Measurements from ENCODE around the gene STUB1.

STUB1 gene

GRCh38 chr16:657487-657886, 22.7 kb upstream of the STUB1 start:
- no peaks in the 10 kb centered on the region for H3K9me3 ChIP-seq (ENCODE audit: control insufficient read depth in 2 of 2, low read length in 2 of 2)
- no peak overlapping the region for H3K27ac ChIP-seq (ENCODE audit: low read length)
- no peak overlapping the region for H3K4me3 ChIP-seq (ENCODE audit: low read length in 2 of 2)
- H3K9ac ChIP-seq (ENCODE audit: low read length in 2 of 2) = no peak overlapping the region
- peaks cover 0 to 3% of the 10 kb centered on the region in 2 donors for H3K36me3 ChIP-seq (ENCODE audit: control insufficient read depth in 2 of 2, insufficient read depth in 2 of 2, low read length in 2 of 2)
- peaks cover 19% of the 10 kb centered on the region for H3K4me1 ChIP-seq (ENCODE audit: control insufficient read depth, insufficient read depth, low read length)
- H3K27me3 ChIP-seq (ENCODE audit: control insufficient read depth in 1 of 2, insufficient read depth in 2 of 2, low read length in 2 of 2) = no peaks in the 10 kb centered on the region

DNA sequence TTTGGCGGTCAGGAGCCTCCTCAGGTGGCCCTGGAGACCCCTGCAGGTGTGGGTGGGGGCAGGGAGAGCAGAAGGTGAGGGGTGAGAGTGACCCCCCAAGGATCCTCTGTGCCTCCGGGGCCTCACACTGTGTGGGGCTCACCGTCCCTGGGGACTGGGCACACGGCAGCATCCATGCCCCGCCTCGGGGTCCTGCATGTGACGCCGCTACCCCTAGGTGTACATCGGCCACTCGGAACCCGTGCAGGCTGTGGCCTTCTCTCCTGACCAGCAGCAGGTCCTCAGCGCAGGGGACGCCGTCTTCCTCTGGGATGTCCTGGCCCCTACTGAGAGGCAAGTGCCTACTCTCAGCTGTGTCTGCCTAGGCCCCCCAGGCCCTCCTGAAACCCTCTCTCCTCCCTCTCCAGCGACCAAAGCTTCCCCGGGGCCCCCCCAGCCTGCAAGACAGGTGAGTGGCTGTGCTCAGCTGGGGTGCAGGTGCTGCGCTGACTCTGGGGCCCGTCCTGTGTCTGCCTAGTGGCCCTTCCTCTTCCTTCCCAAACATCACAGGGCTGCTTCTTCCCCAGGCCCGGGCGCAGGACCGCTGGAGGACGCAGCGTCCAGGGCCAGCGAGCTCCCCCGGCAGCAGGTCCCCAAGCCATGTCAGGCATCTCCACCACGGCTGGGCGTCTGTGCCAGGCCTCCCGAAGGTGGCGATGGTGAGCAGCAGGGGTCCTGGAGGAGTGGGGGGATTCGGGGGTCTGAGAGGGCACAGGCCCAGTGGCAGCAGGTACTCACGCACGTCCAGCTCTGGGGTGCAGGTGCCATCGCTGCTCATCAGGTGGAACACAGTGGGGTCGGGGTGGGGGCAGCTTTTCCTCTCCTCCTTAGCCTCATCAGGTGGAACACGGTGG, 21.3 kb upstream of the STUB1 start:
- H3K9me3 ChIP-seq (ENCODE audit: control insufficient read depth in 2 of 2, low read length in 2 of 2) = no peaks in the 10 kb centered on the region
- no peak overlapping the region for H3K4me3 ChIP-seq (ENCODE audit: low read length in 2 of 2)
- H3K36me3 ChIP-seq (ENCODE audit: control insufficient read depth in 2 of 2, insufficient read depth in 2 of 2, low read length in 2 of 2) = peaks cover 0 to 3% of the 10 kb centered on the region in 2 donors
- no peak overlapping the region for H3K9ac ChIP-seq (ENCODE audit: low read length in 2 of 2)
- H3K4me1 ChIP-seq (ENCODE audit: control insufficient read depth, insufficient read depth, low read length) = peaks cover 19% of the 10 kb centered on the region
- H3K27me3 ChIP-seq (ENCODE audit: control insufficient read depth in 1 of 2, insufficient read depth in 2 of 2, low read length in 2 of 2) = no peaks in the 10 kb centered on the region
- no peak overlapping the region for H3K27ac ChIP-seq (ENCODE audit: low read length)

- Histone ChIP-seq H3K9ac (ENCODE audit: low read length in 2 of 2) (no peak overlapping the region), H3K4me1 (ENCODE audit: control insufficient read depth, insufficient read depth, low read length) (peaks cover 19% of the 10 kb centered on the region), H3K27me3 (ENCODE audit: control insufficient read depth in 1 of 2, insufficient read depth in 2 of 2, low read length in 2 of 2) (no peaks in the 10 kb centered on the region), H3K9me3 (ENCODE audit: control insufficient read depth in 2 of 2, low read length in 2 of 2) (no peaks in the 10 kb centered on the region), H3K36me3 (ENCODE audit: control insufficient read depth in 2 of 2, insufficient read depth in 2 of 2, low read length in 2 of 2) (peaks cover 0 to 3% of the 10 kb centered on the region in 2 donors), H3K4me3 (ENCODE audit: low read length in 2 of 2) (no peak overlapping the region), H3K27ac (ENCODE audit: low read length) (peak overlapping the region; percentile 62)
Measured at GRCh38 chr16:659618-660017, 20.6 kb upstream of the STUB1 start.

GRCh38 chr16:660132-660458, 20.1 kb upstream of the STUB1 start:
- no peaks in the 10 kb centered on the region for H3K27me3 ChIP-seq (ENCODE audit: control insufficient read depth in 1 of 2, insufficient read depth in 2 of 2, low read length in 2 of 2)
- peaks cover 19% of the 10 kb centered on the region for H3K4me1 ChIP-seq (ENCODE audit: control insufficient read depth, insufficient read depth, low read length)
- H3K9ac ChIP-seq (ENCODE audit: low read length in 2 of 2) = peak overlapping the region; percentile 36 to 51
- H3K36me3 ChIP-seq (ENCODE audit: control insufficient read depth in 2 of 2, insufficient read depth in 2 of 2, low read length in 2 of 2) = peaks cover 0 to 3% of the 10 kb centered on the region in 2 donors
- peak overlapping the region; percentile 62 for H3K27ac ChIP-seq (ENCODE audit: low read length)
- peak overlapping the region in 1 of 2 donors; percentile 69 for H3K4me3 ChIP-seq (ENCODE audit: low read length in 2 of 2)
- no peaks in the 10 kb centered on the region for H3K9me3 ChIP-seq (ENCODE audit: control insufficient read depth in 2 of 2, low read length in 2 of 2)

DNA sequence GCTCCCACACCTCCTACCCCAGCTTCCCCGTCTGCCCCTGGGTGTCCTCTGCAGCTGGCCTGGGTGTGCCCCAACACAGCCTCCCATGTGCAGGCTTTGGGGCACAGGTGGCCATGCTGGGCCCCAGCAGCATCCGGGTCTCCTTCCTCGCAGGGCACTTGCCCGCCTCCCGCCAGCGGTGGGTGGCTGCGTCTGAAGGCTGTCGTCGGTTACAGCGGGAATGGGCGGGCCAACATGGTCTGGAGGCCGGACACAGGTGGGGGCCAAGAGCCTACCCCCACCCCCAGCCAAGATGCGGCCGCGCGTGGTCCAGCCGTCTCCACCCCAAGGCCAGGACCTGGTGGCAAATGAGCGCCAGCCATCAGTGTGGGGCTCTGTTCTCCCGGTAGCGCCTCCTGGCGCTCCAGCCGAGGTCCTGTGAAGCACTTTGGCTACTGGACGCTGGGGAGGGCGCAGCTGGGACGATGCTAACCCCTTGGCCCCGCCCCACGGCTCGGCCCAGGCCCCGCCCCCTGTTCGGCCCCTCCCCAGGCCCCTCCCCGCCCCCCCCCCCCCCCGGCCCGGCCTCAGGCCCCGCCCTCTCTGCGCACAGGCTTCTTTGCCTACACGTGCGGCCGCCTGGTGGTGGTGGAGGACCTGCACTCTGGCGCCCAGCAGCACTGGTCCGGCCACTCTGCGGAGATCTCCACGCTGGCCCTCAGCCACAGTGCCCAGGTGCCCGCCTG, 19.6 kb upstream of the STUB1 start:
- peak overlapping the region in 1 of 2 donors; percentile 69 for H3K4me3 ChIP-seq (ENCODE audit: low read length in 2 of 2)
- no peaks in the 10 kb centered on the region for H3K27me3 ChIP-seq (ENCODE audit: control insufficient read depth in 1 of 2, insufficient read depth in 2 of 2, low read length in 2 of 2)

DNA sequence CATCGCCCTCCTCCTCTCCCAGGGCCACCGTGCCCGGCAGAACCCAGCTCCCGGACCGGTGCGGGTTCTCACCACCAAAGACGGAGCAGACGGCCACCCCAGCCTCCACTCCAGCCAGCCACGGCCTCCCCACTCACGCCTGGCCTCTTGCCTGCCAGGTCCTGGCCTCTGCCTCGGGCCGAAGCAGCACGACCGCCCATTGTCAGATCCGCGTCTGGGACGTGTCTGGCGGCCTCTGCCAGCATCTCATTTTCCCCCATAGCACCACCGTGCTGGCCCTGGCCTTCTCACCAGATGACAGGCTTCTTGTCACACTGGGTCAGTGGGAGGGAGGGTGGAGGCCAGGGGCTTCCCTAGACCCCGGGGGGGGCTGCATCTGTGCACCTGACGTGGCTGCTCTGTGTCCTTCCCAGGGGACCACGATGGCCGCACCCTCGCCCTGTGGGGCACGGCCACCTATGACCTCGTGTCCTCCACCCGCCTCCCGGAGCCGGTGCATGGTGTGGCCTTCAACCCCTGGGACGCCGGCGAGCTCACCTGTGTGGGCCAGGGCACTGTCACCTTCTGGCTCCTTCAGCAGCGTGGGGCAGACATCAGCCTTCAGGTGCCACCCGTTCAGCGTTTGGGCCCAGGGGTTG, 18.9 kb upstream of the STUB1 start:
- Histone ChIP-seq H3K9ac (ENCODE audit: low read length in 2 of 2) (peak overlapping the region; percentile 45 to 55), H3K4me1 (ENCODE audit: control insufficient read depth, insufficient read depth, low read length) (peaks cover 19% of the 10 kb centered on the region), H3K27ac (ENCODE audit: low read length) (peak overlapping the region; percentile 37), H3K36me3 (ENCODE audit: control insufficient read depth in 2 of 2, insufficient read depth in 2 of 2, low read length in 2 of 2) (peaks cover 0 to 3% of the 10 kb centered on the region in 2 donors), H3K4me3 (ENCODE audit: low read length in 2 of 2) (peak overlapping the region in 1 of 2 donors; percentile 62), H3K9me3 (ENCODE audit: control insufficient read depth in 2 of 2, low read length in 2 of 2) (no peaks in the 10 kb centered on the region), H3K27me3 (ENCODE audit: control insufficient read depth in 1 of 2, insufficient read depth in 2 of 2, low read length in 2 of 2) (no peaks in the 10 kb centered on the region)

More for the DNA sequence above, 19.6 kb upstream of the STUB1 start:
- H3K36me3 ChIP-seq (ENCODE audit: control insufficient read depth in 2 of 2, insufficient read depth in 2 of 2, low read length in 2 of 2) = peaks cover 0 to 3% of the 10 kb centered on the region in 2 donors
- H3K4me1 ChIP-seq (ENCODE audit: control insufficient read depth, insufficient read depth, low read length) = peaks cover 19% of the 10 kb centered on the region
- peak overlapping the region; percentile 62 for H3K27ac ChIP-seq (ENCODE audit: low read length)
- H3K9ac ChIP-seq (ENCODE audit: low read length in 2 of 2) = peak overlapping the region; percentile 51 to 55
- no peaks in the 10 kb centered on the region for H3K9me3 ChIP-seq (ENCODE audit: control insufficient read depth in 2 of 2, low read length in 2 of 2)

GRCh38 chr16:662095-662494, 18.1 kb upstream of the STUB1 start:
- Histone ChIP-seq H3K9ac (ENCODE audit: low read length in 2 of 2) (no peak overlapping the region), H3K4me1 (ENCODE audit: control insufficient read depth, insufficient read depth, low read length) (peaks cover 21% of the 10 kb centered on the region), H3K4me3 (ENCODE audit: low read length in 2 of 2) (no peak overlapping the region), H3K9me3 (ENCODE audit: control insufficient read depth in 2 of 2, low read length in 2 of 2) (no peaks in the 10 kb centered on the region), H3K36me3 (ENCODE audit: control insufficient read depth in 2 of 2, insufficient read depth in 2 of 2, low read length in 2 of 2) (peaks cover 0 to 3% of the 10 kb centered on the region in 2 donors), H3K27ac (ENCODE audit: low read length) (no peak overlapping the region), H3K27me3 (ENCODE audit: control insufficient read depth in 1 of 2, insufficient read depth in 2 of 2, low read length in 2 of 2) (no peaks in the 10 kb centered on the region)

GRCh38 chr16:662597-662996, 17.6 kb upstream of the STUB1 start:
- Histone ChIP-seq H3K9ac (ENCODE audit: low read length in 2 of 2) (no peak overlapping the region), H3K36me3 (ENCODE audit: control insufficient read depth in 2 of 2, insufficient read depth in 2 of 2, low read length in 2 of 2) (peaks cover 0 to 3% of the 10 kb centered on the region in 2 donors), H3K27me3 (ENCODE audit: control insufficient read depth in 1 of 2, insufficient read depth in 2 of 2, low read length in 2 of 2) (no peaks in the 10 kb centered on the region), H3K27ac (ENCODE audit: low read length) (no peak overlapping the region), H3K9me3 (ENCODE audit: control insufficient read depth in 2 of 2, low read length in 2 of 2) (no peaks in the 10 kb centered on the region), H3K4me3 (ENCODE audit: low read length in 2 of 2) (no peak overlapping the region), H3K4me1 (ENCODE audit: control insufficient read depth, insufficient read depth, low read length) (peaks cover 26% of the 10 kb centered on the region)

DNA sequence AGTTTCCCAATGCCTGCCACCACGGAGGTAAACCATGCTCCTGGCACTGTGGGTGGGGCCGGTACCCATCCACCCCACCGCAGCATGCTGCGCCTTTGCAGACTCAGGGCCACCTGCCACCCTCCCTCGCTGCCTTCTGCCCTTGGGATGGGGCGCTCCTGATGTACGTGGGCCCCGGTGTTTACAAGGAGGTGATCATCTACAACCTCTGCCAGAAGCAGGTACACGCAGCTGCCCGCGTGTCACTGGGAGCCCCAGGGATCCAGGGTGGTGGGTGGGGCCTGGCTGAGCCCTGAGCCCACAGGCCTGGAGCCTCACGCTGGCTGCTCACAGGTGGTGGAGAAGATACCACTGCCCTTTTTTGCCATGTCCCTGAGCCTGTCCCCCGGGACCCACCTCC, 13.6 kb upstream of the STUB1 start:
- H3K27ac ChIP-seq (ENCODE audit: low read length) = no peak overlapping the region
- H3K9me3 ChIP-seq (ENCODE audit: control insufficient read depth in 2 of 2, low read length in 2 of 2) = no peaks in the 10 kb centered on the region
- no peaks in the 10 kb centered on the region for H3K27me3 ChIP-seq (ENCODE audit: control insufficient read depth in 1 of 2, insufficient read depth in 2 of 2, low read length in 2 of 2)
- H3K4me1 ChIP-seq (ENCODE audit: control insufficient read depth, insufficient read depth, low read length) = peaks cover 21% of the 10 kb centered on the region
- peaks cover 6 to 11% of the 10 kb centered on the region in 2 donors for H3K36me3 ChIP-seq (ENCODE audit: control insufficient read depth in 2 of 2, insufficient read depth in 2 of 2, low read length in 2 of 2)
- H3K4me3 ChIP-seq (ENCODE audit: low read length in 2 of 2) = no peak overlapping the region
- no peak overlapping the region for H3K9ac ChIP-seq (ENCODE audit: low read length in 2 of 2)

DNA sequence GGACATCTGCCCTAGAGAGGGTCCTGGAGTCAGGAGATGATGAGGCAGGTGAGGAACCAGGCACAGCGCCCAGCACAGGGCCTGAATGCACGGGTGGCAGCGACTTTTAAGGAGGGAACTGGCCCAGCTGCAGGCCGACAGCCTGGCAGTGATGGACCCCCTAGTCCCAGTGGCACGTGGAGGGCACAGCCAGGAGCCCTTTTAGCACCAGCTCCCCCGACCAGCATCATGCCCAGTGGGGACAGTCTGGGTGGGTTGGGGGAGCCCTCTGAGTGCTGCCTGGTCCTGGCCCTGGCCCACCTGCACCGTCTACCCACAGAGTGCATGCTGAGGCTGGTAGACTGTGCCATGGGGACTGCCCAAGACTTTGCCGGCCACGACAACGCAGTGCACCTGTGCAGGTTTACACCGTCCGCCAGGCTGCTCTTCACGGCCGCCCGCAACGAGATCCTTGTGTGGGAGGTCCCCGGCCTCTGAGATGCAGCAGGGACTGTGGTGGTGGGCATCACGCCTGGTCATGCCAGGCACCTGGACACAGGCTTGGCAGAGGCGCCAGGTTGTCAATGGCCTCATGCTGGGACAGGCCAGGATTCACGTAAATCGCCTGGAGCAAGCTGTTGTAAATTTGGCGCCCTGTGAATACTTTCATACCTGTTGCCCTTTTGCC, 13.0 kb upstream of the STUB1 start:
- Histone ChIP-seq H3K9ac (ENCODE audit: low read length in 2 of 2) (peak overlapping the region; percentile 72 to 93), H3K27ac (ENCODE audit: low read length) (peak overlapping the region; percentile 66), H3K4me3 (ENCODE audit: low read length in 2 of 2) (peak overlapping the region in 1 of 2 donors; percentile 82), H3K27me3 (ENCODE audit: control insufficient read depth in 1 of 2, insufficient read depth in 2 of 2, low read length in 2 of 2) (no peaks in the 10 kb centered on the region), H3K4me1 (ENCODE audit: control insufficient read depth, insufficient read depth, low read length) (peaks cover 20% of the 10 kb centered on the region), H3K36me3 (ENCODE audit: control insufficient read depth in 2 of 2, insufficient read depth in 2 of 2, low read length in 2 of 2) (peaks cover 6 to 16% of the 10 kb centered on the region in 2 donors), H3K9me3 (ENCODE audit: control insufficient read depth in 2 of 2, low read length in 2 of 2) (no peaks in the 10 kb centered on the region)
